GM12872 (cell line): Measurements from ENCODE around the gene SEZ6L2.

Source experiments
- TF ChIP-seq, protein P1 (sequence below): IDR thresholded peaks from 3 replicates; pipeline ENCODE4 v1.5.1; 2011; ENCODE audit warnings: low read depth, mild to moderate bottlenecking, low read length, moderate library complexity; ENCODE audit not compliant: insufficient read depth

Gene SEZ6L2

GRCh38 chr16:29852654-29853053 lies 46.7 kb downstream of the SEZ6L2 start:
- TF ChIP-seq, protein P1, sequence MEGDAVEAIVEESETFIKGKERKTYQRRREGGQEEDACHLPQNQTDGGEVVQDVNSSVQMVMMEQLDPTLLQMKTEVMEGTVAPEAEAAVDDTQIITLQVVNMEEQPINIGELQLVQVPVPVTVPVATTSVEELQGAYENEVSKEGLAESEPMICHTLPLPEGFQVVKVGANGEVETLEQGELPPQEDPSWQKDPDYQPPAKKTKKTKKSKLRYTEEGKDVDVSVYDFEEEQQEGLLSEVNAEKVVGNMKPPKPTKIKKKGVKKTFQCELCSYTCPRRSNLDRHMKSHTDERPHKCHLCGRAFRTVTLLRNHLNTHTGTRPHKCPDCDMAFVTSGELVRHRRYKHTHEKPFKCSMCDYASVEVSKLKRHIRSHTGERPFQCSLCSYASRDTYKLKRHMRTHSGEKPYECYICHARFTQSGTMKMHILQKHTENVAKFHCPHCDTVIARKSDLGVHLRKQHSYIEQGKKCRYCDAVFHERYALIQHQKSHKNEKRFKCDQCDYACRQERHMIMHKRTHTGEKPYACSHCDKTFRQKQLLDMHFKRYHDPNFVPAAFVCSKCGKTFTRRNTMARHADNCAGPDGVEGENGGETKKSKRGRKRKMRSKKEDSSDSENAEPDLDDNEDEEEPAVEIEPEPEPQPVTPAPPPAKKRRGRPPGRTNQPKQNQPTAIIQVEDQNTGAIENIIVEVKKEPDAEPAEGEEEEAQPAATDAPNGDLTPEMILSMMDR, result no peak

- TF ChIP-seq, protein P1, result no peak
Observed at GRCh38 chr16:29850998-29851397, 48.4 kb downstream of the SEZ6L2 start.

- TF ChIP-seq, protein P1, result no peak
Observed at GRCh38 chr16:29849505-29849904, 49.8 kb downstream of the SEZ6L2 start.

- TF ChIP-seq, protein P1, result peak; percentile 98
Observed at GRCh38 chr16:29848420-29849297, 50.7 kb downstream of the SEZ6L2 start.

GRCh38 chr16:29845656-29846055 lies 53.7 kb downstream of the SEZ6L2 start:
- TF ChIP-seq, protein P1, result no peak

DNA sequence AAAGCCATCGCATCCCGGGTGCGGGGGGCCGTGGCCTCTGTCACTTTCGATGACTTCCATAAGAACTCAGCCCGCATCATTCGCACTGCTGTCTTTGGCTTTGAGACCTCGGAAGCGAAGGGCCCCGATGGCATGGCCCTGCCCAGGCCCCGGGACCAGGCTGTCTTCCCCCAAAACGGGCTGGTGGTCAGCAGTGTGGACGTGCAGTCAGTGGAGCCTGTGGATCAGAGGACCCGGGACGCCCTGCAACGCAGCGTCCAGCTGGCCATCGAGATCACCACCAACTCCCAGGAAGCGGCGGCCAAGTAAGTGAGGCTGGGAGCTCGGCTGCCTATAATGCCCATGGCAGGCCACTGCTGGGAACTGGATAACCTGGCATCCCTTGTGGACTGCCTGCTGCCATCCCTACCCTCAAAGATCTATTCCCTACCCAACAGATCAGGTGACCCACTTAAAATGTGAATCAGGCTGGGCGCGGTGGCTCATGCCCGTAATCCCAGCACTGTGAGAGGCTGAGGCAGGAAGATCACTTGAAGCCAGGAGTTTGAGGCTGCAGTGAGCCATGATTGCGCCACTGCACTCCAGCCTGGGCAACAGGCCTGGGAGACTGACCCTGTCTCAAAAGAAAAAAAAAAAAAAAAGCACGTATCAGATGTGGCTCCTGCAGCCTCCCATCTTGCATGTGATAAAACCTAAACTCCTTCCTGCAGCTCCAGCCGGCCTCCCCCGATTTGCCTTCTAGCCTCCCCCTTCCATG lies 54.6 kb downstream of the SEZ6L2 start:
- TF ChIP-seq, protein P1, result no peak

GRCh38 chr16:29843931-29844330 lies 55.4 kb downstream of the SEZ6L2 start:
- TF ChIP-seq, protein P1, result no peak
